ENCODE data around the gene GLIS1. TPM values are rescaled to one million over a fixed set of nuclear protein-coding genes. Genes with fewer than 3 reads are reported as not detected.

Gene GLIS1
- total RNA-seq, 4 donors from 2014 or later = 0.16 to 0.27 TPM; not detected in 2

DNA sequence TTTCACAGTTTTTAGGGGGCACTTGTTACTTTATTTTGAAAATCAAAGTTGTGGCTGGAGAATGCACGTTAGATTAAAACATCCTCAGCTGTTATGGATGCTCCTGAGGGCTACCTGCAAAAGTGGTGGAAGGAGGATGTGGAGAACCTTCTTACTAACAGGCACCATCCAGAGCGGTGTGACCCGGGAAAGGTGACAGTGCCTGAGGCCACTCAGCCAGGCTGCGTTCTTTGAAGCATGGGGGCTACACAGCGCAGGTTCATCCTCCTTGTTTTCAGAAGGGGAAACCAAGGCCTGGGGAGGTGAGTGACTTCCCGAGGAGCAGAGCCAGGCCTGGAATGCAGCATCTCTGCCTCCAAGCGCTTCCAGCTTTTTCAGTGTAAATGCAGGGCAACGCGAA, 255.8 kb downstream of the GLIS1 start:
- Histone ChIP-seq H3K9me3 (no peaks in the 10 kb centered on the region), H3K36me3 (no peaks in the 10 kb centered on the region), H3K27ac (no peak overlapping the region), H3K4me1 (peaks cover 0 to 7% (median 0%) of the 10 kb centered on the region in 3 donors), H3K27me3 (peaks cover 38% of the 10 kb centered on the region), H3K4me3 (no peak overlapping the region)
- no peak for ATAC-seq
- 83 to 89% methylated on average over 1 to 3 of the region's 9 CpGs for WGBS, 2 donors (ENCODE audit: low coverage in 1 of 2)
- no peak for TF ChIP-seq POLR2A (IDR thresholded peaks at IDR 0.05)
- TF ChIP-seq POLR2AphosphoS5 (IDR thresholded peaks at IDR 0.05) = no peak
- TF ChIP-seq, protein P1, sequence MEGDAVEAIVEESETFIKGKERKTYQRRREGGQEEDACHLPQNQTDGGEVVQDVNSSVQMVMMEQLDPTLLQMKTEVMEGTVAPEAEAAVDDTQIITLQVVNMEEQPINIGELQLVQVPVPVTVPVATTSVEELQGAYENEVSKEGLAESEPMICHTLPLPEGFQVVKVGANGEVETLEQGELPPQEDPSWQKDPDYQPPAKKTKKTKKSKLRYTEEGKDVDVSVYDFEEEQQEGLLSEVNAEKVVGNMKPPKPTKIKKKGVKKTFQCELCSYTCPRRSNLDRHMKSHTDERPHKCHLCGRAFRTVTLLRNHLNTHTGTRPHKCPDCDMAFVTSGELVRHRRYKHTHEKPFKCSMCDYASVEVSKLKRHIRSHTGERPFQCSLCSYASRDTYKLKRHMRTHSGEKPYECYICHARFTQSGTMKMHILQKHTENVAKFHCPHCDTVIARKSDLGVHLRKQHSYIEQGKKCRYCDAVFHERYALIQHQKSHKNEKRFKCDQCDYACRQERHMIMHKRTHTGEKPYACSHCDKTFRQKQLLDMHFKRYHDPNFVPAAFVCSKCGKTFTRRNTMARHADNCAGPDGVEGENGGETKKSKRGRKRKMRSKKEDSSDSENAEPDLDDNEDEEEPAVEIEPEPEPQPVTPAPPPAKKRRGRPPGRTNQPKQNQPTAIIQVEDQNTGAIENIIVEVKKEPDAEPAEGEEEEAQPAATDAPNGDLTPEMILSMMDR (IDR thresholded peaks at IDR 0.05) = no peak
- TF ChIP-seq EP300 (IDR thresholded peaks at IDR 0.05) = no peak

DNA sequence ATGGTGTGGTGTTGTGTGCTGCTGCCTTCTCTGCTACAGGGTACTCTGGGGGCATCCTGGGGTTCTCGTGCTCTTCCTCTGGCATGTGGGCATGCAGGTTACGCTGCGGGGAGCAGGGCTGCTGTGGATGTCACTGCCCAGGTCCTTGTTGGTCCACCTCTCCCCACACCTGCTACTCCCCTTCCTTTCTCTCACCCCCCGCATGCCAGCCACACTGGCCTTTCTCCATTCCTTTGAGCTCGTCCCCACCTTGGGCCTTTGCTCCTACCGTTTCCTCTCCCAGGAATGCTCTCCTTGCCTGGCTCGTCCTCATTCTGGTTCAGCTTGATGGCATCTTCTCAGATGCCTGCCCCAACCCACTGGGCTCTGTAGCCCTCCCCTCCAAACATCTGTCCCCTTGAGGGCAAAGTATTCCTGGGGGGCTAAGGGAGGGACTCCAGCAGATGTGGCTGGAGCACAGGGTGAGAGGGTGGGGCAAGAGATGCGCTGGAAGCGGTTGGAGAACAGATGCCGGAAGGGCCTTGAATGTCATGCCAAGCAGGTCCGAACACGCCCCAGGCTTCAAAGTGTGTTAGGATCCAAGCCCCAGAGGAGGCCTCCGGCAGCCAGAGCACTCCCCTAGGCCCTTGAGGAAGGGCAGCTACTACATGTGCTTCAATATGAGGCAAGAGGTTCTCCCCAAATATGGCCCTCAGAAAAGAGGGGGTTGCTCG, 256.4 kb downstream of the GLIS1 start:
- H3K27me3 ChIP-seq = peaks cover 32% of the 10 kb centered on the region
- H3K4me3 ChIP-seq = no peak overlapping the region
- H3K4me1 ChIP-seq = peaks cover 0 to 10% (median 0%) of the 10 kb centered on the region in 3 donors
- no peaks in the 10 kb centered on the region for H3K9me3 ChIP-seq
- TF ChIP-seq POLR2A (IDR thresholded peaks at IDR 0.05) (no peak), EP300 (IDR thresholded peaks at IDR 0.05) (no peak), POLR2AphosphoS5 (IDR thresholded peaks at IDR 0.05) (no peak)
- TF ChIP-seq, protein P1 (IDR thresholded peaks at IDR 0.05) = no peak
- no peak overlapping the region for H3K27ac ChIP-seq
- H3K36me3 ChIP-seq = no peaks in the 10 kb centered on the region
- ATAC-seq = no peak
- 88% methylated on average over 4 to 12 of the region's 14 CpGs for WGBS, 2 donors (ENCODE audit: low coverage in 1 of 2)

DNA sequence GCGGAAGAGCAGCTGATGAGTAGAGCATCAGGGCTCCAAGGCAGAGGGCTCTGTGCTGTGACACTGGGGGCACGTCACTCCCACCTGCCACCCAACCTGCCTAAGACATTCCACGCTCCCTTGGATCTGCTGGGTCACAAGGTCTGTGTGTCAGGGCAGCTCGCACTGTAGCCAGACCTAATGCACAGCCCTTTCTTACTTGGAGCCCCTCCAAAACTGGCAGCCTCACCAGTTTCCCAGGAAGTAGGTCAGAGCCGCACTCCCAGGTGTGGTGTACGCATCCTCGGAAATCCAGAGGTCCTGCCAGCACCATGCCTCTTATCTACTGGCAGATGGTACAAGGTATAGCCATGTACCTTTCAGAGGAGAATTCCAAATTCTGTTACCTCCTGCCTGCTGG, 257.5 kb downstream of the GLIS1 start:
- H3K4me3 ChIP-seq = no peak overlapping the region
- TF ChIP-seq, protein P1 (IDR thresholded peaks at IDR 0.05) = no peak
- no peak for TF ChIP-seq POLR2AphosphoS5 (IDR thresholded peaks at IDR 0.05)
- no peak for TF ChIP-seq EP300 (IDR thresholded peaks at IDR 0.05)
- no peak for TF ChIP-seq POLR2A (IDR thresholded peaks at IDR 0.05)
- no peak overlapping the region for H3K27ac ChIP-seq
- H3K36me3 ChIP-seq = no peaks in the 10 kb centered on the region
- peaks cover 0 to 13% (median 0%) of the 10 kb centered on the region in 3 donors for H3K4me1 ChIP-seq
- H3K9me3 ChIP-seq = no peaks in the 10 kb centered on the region
- no peak for ATAC-seq
- H3K27me3 ChIP-seq = peaks cover 21% of the 10 kb centered on the region
- 71 to 100% methylated on average over 1 to 3 of the region's 7 CpGs for WGBS, 2 donors (ENCODE audit: low coverage in 1 of 2)

DNA sequence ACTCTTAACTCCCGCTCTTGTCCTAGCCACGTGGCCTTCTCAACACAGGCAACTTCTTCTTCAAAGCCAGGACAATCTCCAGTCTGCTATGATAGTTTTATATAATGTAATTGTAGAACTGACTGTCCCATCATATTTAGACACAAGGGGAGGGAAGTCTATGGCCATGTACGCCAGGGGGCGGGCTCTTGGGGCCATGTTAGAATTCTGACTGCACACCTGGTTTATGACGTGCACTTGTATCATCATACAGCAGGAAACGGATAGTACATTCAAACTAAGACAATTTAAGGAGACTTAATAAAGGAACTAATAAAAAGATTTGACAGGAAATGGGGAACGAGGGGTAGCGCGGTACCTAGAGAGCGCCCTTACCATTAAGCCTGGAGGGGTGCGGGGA, 258.3 kb downstream of the GLIS1 start:
- no peak overlapping the region for H3K27ac ChIP-seq
- WGBS, 2 donors (ENCODE audit: low coverage in 1 of 2) = 79 to 98% methylated on average over 11 of the region's 11 CpGs
- TF ChIP-seq, protein P1 (IDR thresholded peaks at IDR 0.05) = no peak
- TF ChIP-seq POLR2A (IDR thresholded peaks at IDR 0.05) (no peak), POLR2AphosphoS5 (IDR thresholded peaks at IDR 0.05) (no peak), EP300 (IDR thresholded peaks at IDR 0.05) (no peak)
- no peak for ATAC-seq
- H3K27me3 ChIP-seq = peaks cover 13% of the 10 kb centered on the region
- no peaks in the 10 kb centered on the region for H3K9me3 ChIP-seq
- H3K4me1 ChIP-seq = peaks cover 0 to 12% (median 0%) of the 10 kb centered on the region in 3 donors
- H3K4me3 ChIP-seq = no peak overlapping the region
- no peaks in the 10 kb centered on the region for H3K36me3 ChIP-seq

DNA sequence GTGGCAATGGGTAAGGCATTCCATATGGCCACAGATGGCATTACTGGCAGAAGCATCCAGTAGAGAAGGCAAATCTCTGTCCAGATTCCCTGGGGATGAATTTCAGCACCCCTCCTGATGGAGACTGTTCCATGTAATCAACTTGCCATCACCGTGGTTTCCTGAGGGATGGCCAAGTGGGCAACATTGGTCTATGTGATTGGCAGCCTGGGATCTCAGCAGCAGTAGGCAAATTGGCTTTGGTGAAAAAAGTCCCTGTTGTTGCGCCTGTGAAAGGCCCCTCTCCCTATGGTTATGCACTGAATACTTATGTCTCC, 260.5 kb downstream of the GLIS1 start:
- no peaks in the 10 kb centered on the region for H3K27me3 ChIP-seq
- peaks cover 0 to 7% (median 0%) of the 10 kb centered on the region in 3 donors for H3K4me1 ChIP-seq
- no peak for ATAC-seq
- H3K4me3 ChIP-seq = no peak overlapping the region
- no CpG with 5 or more reads among the region's 2 CpGs for WGBS, 2 donors (ENCODE audit: low coverage in 1 of 2)
- no peak overlapping the region for H3K27ac ChIP-seq
- H3K9me3 ChIP-seq = no peaks in the 10 kb centered on the region
- TF ChIP-seq, protein P1 (IDR thresholded peaks at IDR 0.05) = no peak
- TF ChIP-seq EP300 (IDR thresholded peaks at IDR 0.05) = no peak
- TF ChIP-seq POLR2AphosphoS5 (IDR thresholded peaks at IDR 0.05) = no peak
- TF ChIP-seq POLR2A (IDR thresholded peaks at IDR 0.05) = no peak
- no peaks in the 10 kb centered on the region for H3K36me3 ChIP-seq
